Measurements from ENCODE around the gene C3orf18.

C3orf18 gene

DNA sequence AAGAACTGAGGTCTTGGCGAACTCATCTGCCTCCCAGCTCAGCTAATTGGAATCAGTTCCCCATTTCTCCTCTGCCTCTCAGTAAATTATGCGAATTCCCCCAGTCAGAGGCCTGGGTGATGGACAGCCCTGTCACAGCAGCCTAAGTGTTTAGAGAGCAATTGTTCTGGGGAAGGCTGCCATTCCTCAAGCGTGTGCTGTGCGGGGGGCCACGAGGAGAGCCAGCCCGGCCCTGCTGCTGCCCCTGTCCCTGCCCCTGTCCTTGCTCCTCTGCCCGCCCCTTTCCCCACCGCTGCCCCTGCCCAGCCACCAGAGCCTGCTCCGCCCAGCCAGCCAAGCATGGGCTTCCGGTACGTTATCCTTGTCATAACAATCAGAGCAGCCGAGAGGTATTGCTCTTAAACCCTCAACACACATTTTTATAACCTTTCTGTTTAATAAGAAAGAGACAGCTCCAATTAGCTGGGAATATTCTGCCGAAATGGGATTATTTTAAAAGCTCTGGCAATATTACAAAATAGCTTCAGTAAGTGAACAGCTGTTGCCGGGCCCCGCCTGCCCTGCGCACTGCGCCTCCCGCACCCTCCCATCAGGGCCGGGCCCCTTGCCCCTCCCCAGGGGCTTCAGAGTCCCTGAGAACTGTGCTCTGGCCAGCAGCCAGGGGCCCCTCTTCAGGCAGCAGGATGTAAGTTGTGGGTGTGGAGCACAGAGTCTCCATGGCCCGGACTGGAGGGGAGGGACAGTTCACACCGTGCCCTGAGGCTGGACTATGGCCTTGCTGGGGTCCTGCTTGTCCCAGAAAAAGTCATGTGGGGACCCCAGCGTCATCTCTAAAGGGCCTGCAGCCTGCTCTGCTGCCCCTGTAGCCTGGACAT lies 51.7 kb downstream of the C3orf18 start (continued):
- TF ChIP-seq KLF1 (tag by site-specific recombination; IDR thresholded peaks at IDR 0.05): peak; percentile 60; the same call in 1 of the 2 replicates
- TF ChIP-seq ZBTB7A (tag by site-specific recombination; IDR thresholded peaks at IDR 0.05; ENCODE audit: low read depth): no peak
- peak; percentile 27; the same call in 1 of the 2 replicates for TF ChIP-seq ZBTB8A (tag by site-specific recombination; IDR thresholded peaks at IDR 0.05)
- no peak for TF ChIP-seq HOXD13 (CRISPR knock-in tag; IDR thresholded peaks at IDR 0.05; ENCODE audit: borderline replicate concordance)
- no peak for TF ChIP-seq ZNF23 (tag by site-specific recombination; IDR thresholded peaks at IDR 0.05; ENCODE audit: borderline replicate concordance)
- TF ChIP-seq ZNF24 (tag by site-specific recombination; IDR thresholded peaks at IDR 0.05): no peak
- TF ChIP-seq OSR2 (tag by site-specific recombination; IDR thresholded peaks at IDR 0.05): no peak; the same call in 1 of the 2 replicates
- no peak for TF ChIP-seq ZNF707 (tag by site-specific recombination; IDR thresholded peaks at IDR 0.05)
- TF ChIP-seq, protein P1, sequence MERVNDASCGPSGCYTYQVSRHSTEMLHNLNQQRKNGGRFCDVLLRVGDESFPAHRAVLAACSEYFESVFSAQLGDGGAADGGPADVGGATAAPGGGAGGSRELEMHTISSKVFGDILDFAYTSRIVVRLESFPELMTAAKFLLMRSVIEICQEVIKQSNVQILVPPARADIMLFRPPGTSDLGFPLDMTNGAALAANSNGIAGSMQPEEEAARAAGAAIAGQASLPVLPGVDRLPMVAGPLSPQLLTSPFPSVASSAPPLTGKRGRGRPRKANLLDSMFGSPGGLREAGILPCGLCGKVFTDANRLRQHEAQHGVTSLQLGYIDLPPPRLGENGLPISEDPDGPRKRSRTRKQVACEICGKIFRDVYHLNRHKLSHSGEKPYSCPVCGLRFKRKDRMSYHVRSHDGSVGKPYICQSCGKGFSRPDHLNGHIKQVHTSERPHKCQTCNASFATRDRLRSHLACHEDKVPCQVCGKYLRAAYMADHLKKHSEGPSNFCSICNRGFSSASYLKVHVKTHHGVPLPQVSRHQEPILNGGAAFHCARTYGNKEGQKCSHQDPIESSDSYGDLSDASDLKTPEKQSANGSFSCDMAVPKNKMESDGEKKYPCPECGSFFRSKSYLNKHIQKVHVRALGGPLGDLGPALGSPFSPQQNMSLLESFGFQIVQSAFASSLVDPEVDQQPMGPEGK (tag by site-specific recombination; IDR thresholded peaks at IDR 0.05): peak; percentile 71
- no peak for TF ChIP-seq SETDB1 (IDR thresholded peaks at IDR 0.05; ENCODE audit: insufficient read length, low read length)
- TF ChIP-seq ZBTB17 (tag by site-specific recombination; IDR thresholded peaks at IDR 0.05): peak; percentile 87
- TF ChIP-seq ZBTB20 (tag by site-specific recombination; IDR thresholded peaks at IDR 0.05): peak; percentile 80
- 0 out of 2 replicates have a peak, but pooled peaks have one; percentile 12 for TF ChIP-seq ZNF660 (tag by site-specific recombination; IDR thresholded peaks at IDR 0.05)
- TF ChIP-seq, protein P2, sequence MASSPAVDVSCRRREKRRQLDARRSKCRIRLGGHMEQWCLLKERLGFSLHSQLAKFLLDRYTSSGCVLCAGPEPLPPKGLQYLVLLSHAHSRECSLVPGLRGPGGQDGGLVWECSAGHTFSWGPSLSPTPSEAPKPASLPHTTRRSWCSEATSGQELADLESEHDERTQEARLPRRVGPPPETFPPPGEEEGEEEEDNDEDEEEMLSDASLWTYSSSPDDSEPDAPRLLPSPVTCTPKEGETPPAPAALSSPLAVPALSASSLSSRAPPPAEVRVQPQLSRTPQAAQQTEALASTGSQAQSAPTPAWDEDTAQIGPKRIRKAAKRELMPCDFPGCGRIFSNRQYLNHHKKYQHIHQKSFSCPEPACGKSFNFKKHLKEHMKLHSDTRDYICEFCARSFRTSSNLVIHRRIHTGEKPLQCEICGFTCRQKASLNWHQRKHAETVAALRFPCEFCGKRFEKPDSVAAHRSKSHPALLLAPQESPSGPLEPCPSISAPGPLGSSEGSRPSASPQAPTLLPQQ (tag by site-specific recombination; IDR thresholded peaks at IDR 0.05): no peak
- peak; percentile 55 for TF ChIP-seq SP3 (tag by site-specific recombination; IDR thresholded peaks at IDR 0.05)
- TF ChIP-seq ZNF416 (tag by site-specific recombination; IDR thresholded peaks at IDR 0.05): no peak
- TF ChIP-seq, protein P3, sequence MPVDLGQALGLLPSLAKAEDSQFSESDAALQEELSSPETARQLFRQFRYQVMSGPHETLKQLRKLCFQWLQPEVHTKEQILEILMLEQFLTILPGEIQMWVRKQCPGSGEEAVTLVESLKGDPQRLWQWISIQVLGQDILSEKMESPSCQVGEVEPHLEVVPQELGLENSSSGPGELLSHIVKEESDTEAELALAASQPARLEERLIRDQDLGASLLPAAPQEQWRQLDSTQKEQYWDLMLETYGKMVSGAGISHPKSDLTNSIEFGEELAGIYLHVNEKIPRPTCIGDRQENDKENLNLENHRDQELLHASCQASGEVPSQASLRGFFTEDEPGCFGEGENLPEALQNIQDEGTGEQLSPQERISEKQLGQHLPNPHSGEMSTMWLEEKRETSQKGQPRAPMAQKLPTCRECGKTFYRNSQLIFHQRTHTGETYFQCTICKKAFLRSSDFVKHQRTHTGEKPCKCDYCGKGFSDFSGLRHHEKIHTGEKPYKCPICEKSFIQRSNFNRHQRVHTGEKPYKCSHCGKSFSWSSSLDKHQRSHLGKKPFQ (tag by site-specific recombination; IDR thresholded peaks at IDR 0.05): peak; percentile 99
- TF ChIP-seq SP2 (tag by site-specific recombination; IDR thresholded peaks at IDR 0.05): peak; percentile 40; the same call in 1 of the 2 replicates
- TF ChIP-seq ZNF423 (tag by site-specific recombination; IDR thresholded peaks at IDR 0.05): peak; percentile 64; the same call in 1 of the 2 replicates
- TF ChIP-seq, protein P4, sequence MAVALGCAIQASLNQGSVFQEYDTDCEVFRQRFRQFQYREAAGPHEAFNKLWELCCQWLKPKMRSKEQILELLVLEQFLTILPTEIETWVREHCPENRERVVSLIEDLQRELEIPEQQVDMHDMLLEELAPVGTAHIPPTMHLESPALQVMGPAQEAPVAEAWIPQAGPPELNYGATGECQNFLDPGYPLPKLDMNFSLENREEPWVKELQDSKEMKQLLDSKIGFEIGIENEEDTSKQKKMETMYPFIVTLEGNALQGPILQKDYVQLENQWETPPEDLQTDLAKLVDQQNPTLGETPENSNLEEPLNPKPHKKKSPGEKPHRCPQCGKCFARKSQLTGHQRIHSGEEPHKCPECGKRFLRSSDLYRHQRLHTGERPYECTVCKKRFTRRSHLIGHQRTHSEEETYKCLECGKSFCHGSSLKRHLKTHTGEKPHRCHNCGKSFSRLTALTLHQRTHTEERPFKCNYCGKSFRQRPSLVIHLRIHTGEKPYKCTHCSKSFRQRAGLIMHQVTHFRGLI (tag by site-specific recombination; IDR thresholded peaks at IDR 0.05): peak; percentile 94
- no peak for TF ChIP-seq ZNF239 (tag by site-specific recombination; IDR thresholded peaks at IDR 0.05)
- no peak for TF ChIP-seq ZNF366 (tag by site-specific recombination; conservative IDR thresholded peaks at IDR 0.05)
- TF ChIP-seq, protein P5, sequence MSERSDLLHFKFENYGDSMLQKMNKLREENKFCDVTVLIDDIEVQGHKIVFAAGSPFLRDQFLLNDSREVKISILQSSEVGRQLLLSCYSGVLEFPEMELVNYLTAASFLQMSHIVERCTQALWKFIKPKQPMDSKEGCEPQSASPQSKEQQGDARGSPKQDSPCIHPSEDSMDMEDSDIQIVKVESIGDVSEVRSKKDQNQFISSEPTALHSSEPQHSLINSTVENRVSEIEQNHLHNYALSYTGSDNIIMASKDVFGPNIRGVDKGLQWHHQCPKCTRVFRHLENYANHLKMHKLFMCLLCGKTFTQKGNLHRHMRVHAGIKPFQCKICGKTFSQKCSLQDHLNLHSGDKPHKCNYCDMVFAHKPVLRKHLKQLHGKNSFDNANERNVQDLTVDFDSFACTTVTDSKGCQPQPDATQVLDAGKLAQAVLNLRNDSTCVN (tag by site-specific recombination; optimal IDR thresholded peaks at IDR 0.05): peak; percentile 15
- no peak for TF ChIP-seq ZNF114 (tag by site-specific recombination; IDR thresholded peaks at IDR 0.05)
- no peak for TF ChIP-seq ZNF777 (tag by site-specific recombination; IDR thresholded peaks at IDR 0.05; ENCODE audit: borderline replicate concordance)
- TF ChIP-seq PRDM1 (tag by site-specific recombination; IDR thresholded peaks at IDR 0.05): no peak
- TF ChIP-seq ZNF433 (tag by site-specific recombination; IDR thresholded peaks at IDR 0.05; ENCODE audit: low read depth): no peak
- no peak; the same call in 1 of the 2 replicates for TF ChIP-seq ZNF341 (tag by site-specific recombination; IDR thresholded peaks at IDR 0.05; ENCODE audit: low read depth)
- TF ChIP-seq, protein P6, sequence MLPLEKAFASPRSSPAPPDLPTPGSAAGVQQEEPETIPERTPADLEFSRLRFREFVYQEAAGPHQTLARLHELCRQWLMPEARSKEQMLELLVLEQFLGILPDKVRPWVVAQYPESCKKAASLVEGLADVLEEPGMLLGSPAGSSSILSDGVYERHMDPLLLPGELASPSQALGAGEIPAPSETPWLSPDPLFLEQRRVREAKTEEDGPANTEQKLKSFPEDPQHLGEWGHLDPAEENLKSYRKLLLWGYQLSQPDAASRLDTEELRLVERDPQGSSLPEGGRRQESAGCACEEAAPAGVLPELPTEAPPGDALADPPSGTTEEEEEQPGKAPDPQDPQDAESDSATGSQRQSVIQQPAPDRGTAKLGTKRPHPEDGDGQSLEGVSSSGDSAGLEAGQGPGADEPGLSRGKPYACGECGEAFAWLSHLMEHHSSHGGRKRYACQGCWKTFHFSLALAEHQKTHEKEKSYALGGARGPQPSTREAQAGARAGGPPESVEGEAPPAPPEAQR (tag by site-specific recombination; IDR thresholded peaks at IDR 0.05): no peak
- TF ChIP-seq ZNF394 (tag by site-specific recombination; IDR thresholded peaks at IDR 0.05; ENCODE audit: borderline replicate concordance): no peak
- no peak for TF ChIP-seq ZNF155 (tag by site-specific recombination; IDR thresholded peaks at IDR 0.05)

Measured in HEK293 (cell line).